Sigmoid colon (tissue), 7 donors: ENCODE results near the gene ARHGAP25. TPM values are rescaled to one million over a fixed set of nuclear protein-coding genes. Genes with fewer than 3 reads are reported as not detected.

Source experiments
- DNase-seq: peaks from one replicate; pipeline ENCODE4 v3.0.0-alpha.2; 2019
- H3K27ac ChIP-seq, 4 donors: fragments of 200-600 bp; sonication (generic); one replicate each; pipeline ENCODE4 v1.5.1; 2016 to 2019; ENCODE audit warnings: mild to moderate bottlenecking in 1 of 4
- H3K27me3 ChIP-seq, 3 donors: fragments of 200-600 bp; sonication (generic); one replicate each; pipeline ENCODE4 v1.5.1; 2019; ENCODE audit warnings: mild to moderate bottlenecking in 1 of 3
- H3K36me3 ChIP-seq, 4 donors: fragments of 200-600 bp; sonication (generic); one replicate each; pipeline ENCODE4 v1.5.1; 2016 to 2019
- H3K4me1 ChIP-seq, 4 donors: fragments of 200-600 bp; sonication (generic); one replicate each; pipeline ENCODE4 v1.5.1; 2017 to 2019
- H3K4me3 ChIP-seq, 4 donors: fragments of 200-600 bp; sonication (generic); one replicate each; pipeline ENCODE4 v1.5.1; 2017 to 2019; ENCODE audit warnings: mild to moderate bottlenecking in 2 of 4, moderate library complexity in 1 of 4
- H3K9me3 ChIP-seq, 4 donors: fragments of 200-600 bp in 3 of 4; sonication (generic) in 3 of 4; one replicate each; pipeline versions ENCODE4 v1.5.1 to v1.6.1; 2013 to 2019
- EP300 ChIP-seq, 4 donors: sonication (generic); formaldehyde crosslinking; IDR thresholded peaks; one replicate each; pipeline ENCODE4 v1.6.1; 2017; ENCODE audit warnings: antibody characterized with exemption in 4 of 4
- POLR2A ChIP-seq, 2 donors: fragments of 450-650 bp; IDR thresholded peaks; one replicate each; pipeline ENCODE4 v1.6.1; 2016; ENCODE audit warnings: antibody characterized with exemption in 2 of 2, mild to moderate bottlenecking in 2 of 2, moderate library complexity in 2 of 2
- POLR2AphosphoS5 ChIP-seq, 4 donors: sonication (generic); formaldehyde crosslinking; IDR thresholded peaks; one replicate each; pipeline ENCODE4 v1.6.1; 2017; ENCODE audit warnings: antibody characterized with exemption in 4 of 4
- WGBS, 2 donors: extraction: QIAGEN DNeasy Blood & Tissue Kit; methylation state at CpG; one replicate each; pipeline ENCODE4 v1.1.7; 2013; 5-methylcytosine and 5-hydroxymethylcytosine counted together
- intact Hi-C: fragments of 100-400 bp; cut with DNase I; formaldehyde crosslinking; loops from one replicate; pipeline ENCODE4 v1.15.1; 2023
- polyA plus RNA-seq, 3 donors: library from polyadenylated mRNA; stranded (reverse); fragments of 200-250 nt; gene quantifications; one replicate each; pipeline ENCODE4 v1.2.3, GENCODE V29; 2013
- total RNA-seq, 4 donors: library from RNA; depleted of rRNA; stranded (reverse); fragments of >200 nt; gene quantifications; one replicate each; pipeline ENCODE4 v1.1.0, GENCODE V29; 2016
- TF ChIP-seq, protein P1 (sequence below), 4 experiments: fragments of 450-650 bp in 3 of 4; fragments of 200-600 bp in 1 of 4; IDR thresholded peaks; one replicate each; pipeline ENCODE4 v1.5.1; 2016 to 2019; ENCODE audit warnings: antibody characterized with exemption in 4 of 4, mild to moderate bottlenecking in 3 of 4, moderate library complexity in 2 of 4
- donor health status: healthy with polysubstance abuse.
- donor health status: Bipolar disorder and iron deficiency.
- donor health status: healthy.

Gene ARHGAP25
- total and polyA plus RNA-seq, 7 donors, result 2.6 to 18.1 (median 5.8) TPM

GRCh38 chr2:68692511-68692910 lies 42.1 kb upstream of the ARHGAP25 start:
- TF ChIP-seq EP300 (IDR thresholded peaks at IDR 0.05), result no peak
- TF ChIP-seq POLR2A (IDR thresholded peaks at IDR 0.05), result no peak
- no peak for TF ChIP-seq POLR2AphosphoS5 (IDR thresholded peaks at IDR 0.05)
- TF ChIP-seq, protein P1, sequence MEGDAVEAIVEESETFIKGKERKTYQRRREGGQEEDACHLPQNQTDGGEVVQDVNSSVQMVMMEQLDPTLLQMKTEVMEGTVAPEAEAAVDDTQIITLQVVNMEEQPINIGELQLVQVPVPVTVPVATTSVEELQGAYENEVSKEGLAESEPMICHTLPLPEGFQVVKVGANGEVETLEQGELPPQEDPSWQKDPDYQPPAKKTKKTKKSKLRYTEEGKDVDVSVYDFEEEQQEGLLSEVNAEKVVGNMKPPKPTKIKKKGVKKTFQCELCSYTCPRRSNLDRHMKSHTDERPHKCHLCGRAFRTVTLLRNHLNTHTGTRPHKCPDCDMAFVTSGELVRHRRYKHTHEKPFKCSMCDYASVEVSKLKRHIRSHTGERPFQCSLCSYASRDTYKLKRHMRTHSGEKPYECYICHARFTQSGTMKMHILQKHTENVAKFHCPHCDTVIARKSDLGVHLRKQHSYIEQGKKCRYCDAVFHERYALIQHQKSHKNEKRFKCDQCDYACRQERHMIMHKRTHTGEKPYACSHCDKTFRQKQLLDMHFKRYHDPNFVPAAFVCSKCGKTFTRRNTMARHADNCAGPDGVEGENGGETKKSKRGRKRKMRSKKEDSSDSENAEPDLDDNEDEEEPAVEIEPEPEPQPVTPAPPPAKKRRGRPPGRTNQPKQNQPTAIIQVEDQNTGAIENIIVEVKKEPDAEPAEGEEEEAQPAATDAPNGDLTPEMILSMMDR (IDR thresholded peaks at IDR 0.05), result no peak
- intact Hi-C loops, result no loop called here
- no peaks in the 10 kb centered on the region for H3K36me3 ChIP-seq
- H3K4me3 ChIP-seq, result no peak overlapping the region
- H3K9me3 ChIP-seq, result peaks cover 0 to 3% (median 0%) of the 10 kb centered on the region in 4 donors
- H3K27ac ChIP-seq, result no peak overlapping the region
- DNase-seq, result no peak
- H3K27me3 ChIP-seq, result no peaks in the 10 kb centered on the region
- H3K4me1 ChIP-seq, result no peaks in the 10 kb centered on the region
- WGBS, 2 donors, result 80 to 91% methylated on average over 1 of the region's 1 CpG

- DNase-seq, result no peak
- intact Hi-C loops, result no loop called here
- TF ChIP-seq POLR2AphosphoS5 (IDR thresholded peaks at IDR 0.05), result no peak
- TF ChIP-seq EP300 (IDR thresholded peaks at IDR 0.05), result no peak
- no peak for TF ChIP-seq POLR2A (IDR thresholded peaks at IDR 0.05)
- TF ChIP-seq, protein P1 (IDR thresholded peaks at IDR 0.05), result no peak
These were observed 40.7 kb upstream of the ARHGAP25 start for GRCh38 chr2:68693951-68694350.

GRCh38 chr2:68695971-68696370 lies 38.6 kb upstream of the ARHGAP25 start:
- no peak overlapping the region for H3K27ac ChIP-seq
- peaks cover 0 to 3% (median 0%) of the 10 kb centered on the region in 4 donors for H3K9me3 ChIP-seq
- H3K36me3 ChIP-seq, result no peaks in the 10 kb centered on the region
- 89% methylated on average over 4 of the region's 4 CpGs for WGBS, 2 donors
- no peaks in the 10 kb centered on the region for H3K27me3 ChIP-seq
- H3K4me1 ChIP-seq, result no peaks in the 10 kb centered on the region
- DNase-seq, result no peak
- intact Hi-C loops, result no loop called here
- TF ChIP-seq POLR2AphosphoS5 (IDR thresholded peaks at IDR 0.05), result no peak
- no peak for TF ChIP-seq EP300 (IDR thresholded peaks at IDR 0.05)
- TF ChIP-seq, protein P1 (IDR thresholded peaks at IDR 0.05), result no peak
- TF ChIP-seq POLR2A (IDR thresholded peaks at IDR 0.05), result no peak
- no peak overlapping the region for H3K4me3 ChIP-seq

More at GRCh38 chr2:68693951-68694350, 40.7 kb upstream of the ARHGAP25 start:
- no peaks in the 10 kb centered on the region for H3K4me1 ChIP-seq
- H3K36me3 ChIP-seq, result no peaks in the 10 kb centered on the region
- peaks cover 0 to 3% (median 0%) of the 10 kb centered on the region in 4 donors for H3K9me3 ChIP-seq
- 74 to 94% methylated on average over 2 of the region's 2 CpGs for WGBS, 2 donors
- H3K27me3 ChIP-seq, result no peaks in the 10 kb centered on the region
- no peak overlapping the region for H3K27ac ChIP-seq
- H3K4me3 ChIP-seq, result no peak overlapping the region

DNA sequence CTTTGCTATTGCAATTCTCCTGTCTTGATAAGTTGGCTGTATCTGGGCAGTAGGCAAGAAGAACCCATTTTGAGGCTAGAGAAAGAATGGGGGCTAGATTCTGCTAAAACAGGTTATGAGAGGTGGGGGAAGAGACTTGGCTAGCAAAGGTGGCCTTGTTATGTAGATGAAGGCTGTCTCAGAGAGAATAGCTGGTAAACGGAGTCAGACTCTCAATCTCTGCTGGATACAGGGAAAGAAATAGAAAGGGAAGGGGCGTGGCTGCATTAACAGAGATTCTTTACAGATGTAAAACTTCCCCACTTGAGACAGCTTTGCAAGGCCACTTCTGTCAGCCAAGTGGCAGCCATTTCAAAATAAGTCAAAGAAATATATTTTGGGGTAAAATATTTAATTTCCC lies 38.1 kb upstream of the ARHGAP25 start:
- no peak for DNase-seq
- Histone ChIP-seq H3K27me3 (no peaks in the 10 kb centered on the region), H3K4me3 (no peak overlapping the region), H3K9me3 (peaks cover 0 to 3% (median 0%) of the 10 kb centered on the region in 4 donors), H3K27ac (no peak overlapping the region), H3K36me3 (no peaks in the 10 kb centered on the region), H3K4me1 (no peaks in the 10 kb centered on the region)
- intact Hi-C loops, result no loop called here
- 79 to 82% methylated on average over 2 of the region's 2 CpGs for WGBS, 2 donors
- TF ChIP-seq, protein P1 (IDR thresholded peaks at IDR 0.05), result no peak
- TF ChIP-seq POLR2AphosphoS5 (IDR thresholded peaks at IDR 0.05), result no peak
- no peak for TF ChIP-seq EP300 (IDR thresholded peaks at IDR 0.05)
- TF ChIP-seq POLR2A (IDR thresholded peaks at IDR 0.05), result no peak
